Stimulated activated CD8-positive, alpha-beta memory T cell treated with anti-CD3 and anti-CD28 coated beads, Interleukin-15, amount 100 ng/mL, for 48 hours (primary cell): ENCODE measurements around the gene PLXNA1.

ENCODE experiments used
- DNase-seq, 2 donors: peaks; one replicate each; pipeline ENCODE4 v3.0.0-alpha.2; 2020; ENCODE audit warnings: low read depth in 2 of 2

PLXNA1 gene

GRCh38 chr3:126987596-126987995 is 4.7 kb downstream of the PLXNA1 start:
- DNase-seq = no peak

GRCh38 chr3:126988451-126989021 is 5.6 kb downstream of the PLXNA1 start:
- no peak for DNase-seq

GRCh38 chr3:126989316-126990023 is 6.6 kb downstream of the PLXNA1 start:
- no peak for DNase-seq

- no peak for DNase-seq
Measured at GRCh38 chr3:126990024-126990700, 7.2 kb downstream of the PLXNA1 start.

GRCh38 chr3:126990890-126991289 is 8.0 kb downstream of the PLXNA1 start:
- DNase-seq = no peak

- no peak for DNase-seq
Measured at GRCh38 chr3:126991366-126992200, 8.7 kb downstream of the PLXNA1 start.

- DNase-seq = no peak
Measured at GRCh38 chr3:126992216-126992615, 9.3 kb downstream of the PLXNA1 start.

- DNase-seq = no peak
Measured at GRCh38 chr3:126992776-126993175, 9.9 kb downstream of the PLXNA1 start.

GRCh38 chr3:126993436-126993835 is 10.5 kb downstream of the PLXNA1 start:
- DNase-seq = no peak

- no peak for DNase-seq
Measured at GRCh38 chr3:126994661-126995245, 11.8 kb downstream of the PLXNA1 start.

- DNase-seq = no peak
Measured at GRCh38 chr3:126995254-126995780, 12.4 kb downstream of the PLXNA1 start.

GRCh38 chr3:126995926-126996512 is 13.1 kb downstream of the PLXNA1 start:
- no peak for DNase-seq

- DNase-seq = no peak
Measured at GRCh38 chr3:126996905-126997304, 14.0 kb downstream of the PLXNA1 start.

- DNase-seq = no peak
Measured at GRCh38 chr3:126997455-126998038, 14.6 kb downstream of the PLXNA1 start.

- no peak for DNase-seq
Measured at GRCh38 chr3:126998320-126998719, 15.4 kb downstream of the PLXNA1 start.

GRCh38 chr3:126998728-126999127 is 15.8 kb downstream of the PLXNA1 start:
- no peak for DNase-seq

GRCh38 chr3:126999383-126999782 is 16.5 kb downstream of the PLXNA1 start:
- DNase-seq = no peak

GRCh38 chr3:127000119-127000518 is 17.2 kb downstream of the PLXNA1 start:
- DNase-seq = no peak

GRCh38 chr3:127000761-127001160 is 17.8 kb downstream of the PLXNA1 start:
- DNase-seq = no peak

GRCh38 chr3:127001486-127002194 is 18.7 kb downstream of the PLXNA1 start:
- no peak for DNase-seq
